ENCODE data around the gene NEDD1. TPM values are rescaled to one million over a fixed set of nuclear protein-coding genes. Genes with fewer than 3 reads are reported as not detected.

NEDD1 gene
- polyA plus RNA-seq, 1 experiment: 30.5 TPM

DNA sequence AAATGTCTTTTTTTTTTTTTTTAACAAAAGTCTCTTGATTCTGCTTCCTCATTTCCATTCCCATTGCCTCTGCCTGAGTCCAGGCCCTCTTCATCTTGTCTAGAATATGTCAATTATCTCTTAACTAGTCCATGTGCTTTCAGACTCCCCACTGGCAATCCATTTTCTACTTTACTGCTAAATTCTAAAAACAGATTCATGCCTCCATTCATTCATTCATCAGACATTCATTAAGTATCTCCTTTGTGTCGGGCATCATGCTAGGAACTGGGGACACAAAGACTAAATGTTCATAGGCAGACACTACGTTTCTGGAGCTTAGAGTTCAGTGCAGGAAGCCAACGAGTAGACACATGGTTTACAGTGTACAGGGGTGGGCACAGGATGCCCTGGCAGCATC, 9.6 kb upstream of the NEDD1 start:
- no peak overlapping the region for H3K4me3 ChIP-seq (ENCODE audit: low read depth, low read length)
- CTCF ChIA-PET: no interaction called here
- no peaks in the 10 kb centered on the region for H3K9me3 ChIP-seq (ENCODE audit: control insufficient read depth, insufficient read depth, low read length)
- no peak for DNase-seq (ENCODE audit: low read depth, low spot score)
- peaks cover 2% of the 10 kb centered on the region for H3K27me3 ChIP-seq (ENCODE audit: control insufficient read depth, insufficient read depth, low read length)
- POLR2A ChIA-PET: no interaction called here
- no peak for TF ChIP-seq CTCF (IDR thresholded peaks at IDR 0.05; ENCODE audit: low read depth, low read length)
- no peak overlapping the region for H3K27ac ChIP-seq (ENCODE audit: low read depth, low read length)

DNA sequence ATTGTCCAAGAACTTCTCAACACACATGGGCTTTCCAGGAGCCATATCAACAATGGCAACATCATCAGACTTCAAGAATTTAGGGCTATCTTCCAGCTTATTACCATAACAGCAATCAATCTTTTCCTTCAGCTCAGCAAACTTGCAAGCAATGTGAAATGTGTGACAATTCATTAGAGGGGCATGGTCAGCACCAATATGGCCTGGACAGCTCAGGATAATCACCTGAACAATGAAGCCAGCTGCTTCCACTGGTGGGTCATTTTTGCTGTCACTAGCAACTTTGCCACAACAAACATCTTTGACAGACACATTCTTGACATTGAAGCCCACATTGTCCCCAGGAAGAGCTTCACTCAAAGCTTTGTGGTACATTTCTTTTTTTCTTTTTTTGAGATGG, 5.9 kb upstream of the NEDD1 start:
- no peak for DNase-seq (ENCODE audit: low read depth, low spot score)
- Histone ChIP-seq H3K4me3 (ENCODE audit: low read depth, low read length) (no peak overlapping the region), H3K27ac (ENCODE audit: low read depth, low read length) (no peak overlapping the region), H3K9me3 (ENCODE audit: control insufficient read depth, insufficient read depth, low read length) (no peaks in the 10 kb centered on the region), H3K27me3 (ENCODE audit: control insufficient read depth, insufficient read depth, low read length) (peaks cover 2% of the 10 kb centered on the region)
- TF ChIP-seq CTCF (IDR thresholded peaks at IDR 0.05; ENCODE audit: low read depth, low read length): no peak
- ChIA-PET CTCF (interaction anchor here (1.7 kb wide), 1 partner anchor 16 kb away, joined by 3 read pairs; no protein-coding TSS in a partner anchor), POLR2A (no interaction called here)

- ChIA-PET POLR2A (no interaction called here), CTCF (interaction anchor here (1.7 kb wide), 1 partner anchor 16 kb away, joined by 3 read pairs; no protein-coding TSS in a partner anchor)
- Histone ChIP-seq H3K9me3 (ENCODE audit: control insufficient read depth, insufficient read depth, low read length) (peaks cover 3% of the 10 kb centered on the region; the same call in 1 of the 2 replicates), H3K4me3 (ENCODE audit: low read depth, low read length) (no peak overlapping the region), H3K27me3 (ENCODE audit: control insufficient read depth, insufficient read depth, low read length) (peaks cover 2% of the 10 kb centered on the region), H3K27ac (ENCODE audit: low read depth, low read length) (no peak overlapping the region)
- DNase-seq (ENCODE audit: low read depth, low spot score): no peak
- no peak for TF ChIP-seq CTCF (IDR thresholded peaks at IDR 0.05; ENCODE audit: low read depth, low read length)
Observed at GRCh38 chr12:96902076-96902475, 5.0 kb upstream of the NEDD1 start.

DNA sequence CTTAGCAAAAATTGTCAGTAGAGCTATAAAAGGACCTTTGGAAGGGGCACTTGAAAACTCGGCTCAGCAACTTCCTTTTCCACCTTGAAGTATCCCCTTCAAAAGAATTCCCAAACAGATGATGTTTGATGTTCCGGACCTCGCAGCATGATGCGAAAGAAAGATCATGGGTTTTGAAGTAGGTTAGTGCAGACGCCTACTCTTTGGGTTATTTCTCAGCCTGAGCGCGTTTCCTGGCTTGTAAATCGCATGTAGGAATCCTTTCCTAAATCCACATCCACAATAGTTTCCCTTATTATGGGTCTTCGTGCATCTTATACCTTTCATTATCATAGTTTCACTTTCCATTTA, 584 bp upstream of the NEDD1 start:
- POLR2A ChIA-PET: interaction anchor here (0.5 kb wide), 1 partner anchor 804 kb away, joined by 4 read pairs; no protein-coding TSS in a partner anchor
- H3K27ac ChIP-seq (ENCODE audit: low read depth, low read length): peak overlapping the region; percentile 83
- peaks cover 3% of the 10 kb centered on the region; the same call in 1 of the 2 replicates for H3K9me3 ChIP-seq (ENCODE audit: control insufficient read depth, insufficient read depth, low read length)
- H3K4me3 ChIP-seq (ENCODE audit: low read depth, low read length): peak overlapping the region; percentile 92
- DNase-seq (ENCODE audit: low read depth, low spot score): no peak
- H3K27me3 ChIP-seq (ENCODE audit: control insufficient read depth, insufficient read depth, low read length): no peaks in the 10 kb centered on the region
- CTCF ChIA-PET: no interaction called here
- TF ChIP-seq CTCF (IDR thresholded peaks at IDR 0.05; ENCODE audit: low read depth, low read length): no peak

DNA sequence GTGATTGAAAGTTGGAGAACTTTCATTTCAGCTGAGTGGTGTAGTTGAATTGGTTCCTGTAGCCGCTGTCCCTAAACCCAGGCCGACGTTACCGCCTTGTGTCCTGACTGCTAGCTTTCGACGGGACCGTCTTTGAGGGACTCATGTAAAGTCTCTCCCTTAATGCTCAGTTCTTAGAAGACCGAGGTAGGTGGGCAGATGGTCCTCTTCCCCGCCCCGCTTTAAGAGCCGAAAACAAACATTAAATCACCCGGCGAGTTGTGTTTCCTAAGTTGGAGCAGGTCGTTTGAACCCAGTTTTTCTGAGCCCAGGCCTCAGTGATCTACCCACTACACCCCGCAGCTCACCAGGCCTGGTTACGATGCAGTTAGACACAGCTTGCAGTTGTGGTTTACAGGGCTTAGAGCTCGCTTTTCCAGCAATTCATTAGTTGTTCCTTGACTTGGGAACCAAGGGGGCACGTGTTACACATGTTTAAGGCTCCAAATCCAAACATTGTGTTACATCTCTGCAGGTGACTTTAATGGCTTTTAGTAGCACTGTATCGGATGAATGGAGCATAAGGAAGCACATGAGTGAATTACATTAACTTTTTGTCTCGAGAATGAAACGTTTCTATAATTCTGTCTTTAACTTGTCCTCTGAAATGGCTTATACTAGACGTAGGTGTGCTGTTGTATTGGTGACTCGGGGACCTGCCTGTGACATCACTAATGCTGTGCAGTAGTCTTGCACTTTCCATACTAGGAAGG, 790 bp downstream of the NEDD1 start:
- Histone ChIP-seq H3K27me3 (ENCODE audit: control insufficient read depth, insufficient read depth, low read length) (no peaks in the 10 kb centered on the region), H3K4me3 (ENCODE audit: low read depth, low read length) (peak overlapping the region; percentile 92), H3K9me3 (ENCODE audit: control insufficient read depth, insufficient read depth, low read length) (peaks cover 3% of the 10 kb centered on the region; the same call in 1 of the 2 replicates), H3K27ac (ENCODE audit: low read depth, low read length) (peak overlapping the region; percentile 58)
- POLR2A ChIA-PET: interaction anchor here (1.1 kb wide), 1 partner anchor 24 kb away, joined by 4 read pairs; no protein-coding TSS in a partner anchor
- no peak for TF ChIP-seq CTCF (IDR thresholded peaks at IDR 0.05; ENCODE audit: low read depth, low read length)
- no peak for DNase-seq (ENCODE audit: low read depth, low spot score)
- CTCF ChIA-PET: no interaction called here
